ENCODE results near the gene PRKCE.
"Not testable (repeated sequence)": the region's sequence is repeated elsewhere in the genome, so short reads cannot be mapped to it uniquely, and the experiment has no call there.

PRKCE gene

DNA sequence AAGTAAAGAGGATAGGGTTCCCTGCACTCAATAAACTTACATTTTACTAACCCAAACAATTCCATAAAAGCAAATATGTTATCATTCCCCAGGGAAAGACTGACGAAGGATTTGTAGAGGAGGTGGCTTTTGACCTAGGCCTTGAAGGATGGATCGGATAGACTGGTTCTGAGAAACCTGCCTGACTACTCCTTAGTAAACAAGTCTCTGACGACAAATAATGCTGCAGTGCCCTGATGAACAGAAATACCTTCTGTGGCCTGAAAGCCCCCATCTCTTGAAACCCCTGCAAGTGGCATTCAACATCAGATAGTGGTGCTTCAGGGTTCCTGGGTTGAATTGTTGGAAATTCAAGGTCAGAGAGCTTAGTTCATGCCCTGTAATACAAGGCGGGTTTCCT, 19.2 kb downstream of the PRKCE start:
- no peak for DNase-seq

- DNase-seq = no peak
Measured at GRCh38 chr2:45672138-45672537, 20.7 kb downstream of the PRKCE start.

DNA sequence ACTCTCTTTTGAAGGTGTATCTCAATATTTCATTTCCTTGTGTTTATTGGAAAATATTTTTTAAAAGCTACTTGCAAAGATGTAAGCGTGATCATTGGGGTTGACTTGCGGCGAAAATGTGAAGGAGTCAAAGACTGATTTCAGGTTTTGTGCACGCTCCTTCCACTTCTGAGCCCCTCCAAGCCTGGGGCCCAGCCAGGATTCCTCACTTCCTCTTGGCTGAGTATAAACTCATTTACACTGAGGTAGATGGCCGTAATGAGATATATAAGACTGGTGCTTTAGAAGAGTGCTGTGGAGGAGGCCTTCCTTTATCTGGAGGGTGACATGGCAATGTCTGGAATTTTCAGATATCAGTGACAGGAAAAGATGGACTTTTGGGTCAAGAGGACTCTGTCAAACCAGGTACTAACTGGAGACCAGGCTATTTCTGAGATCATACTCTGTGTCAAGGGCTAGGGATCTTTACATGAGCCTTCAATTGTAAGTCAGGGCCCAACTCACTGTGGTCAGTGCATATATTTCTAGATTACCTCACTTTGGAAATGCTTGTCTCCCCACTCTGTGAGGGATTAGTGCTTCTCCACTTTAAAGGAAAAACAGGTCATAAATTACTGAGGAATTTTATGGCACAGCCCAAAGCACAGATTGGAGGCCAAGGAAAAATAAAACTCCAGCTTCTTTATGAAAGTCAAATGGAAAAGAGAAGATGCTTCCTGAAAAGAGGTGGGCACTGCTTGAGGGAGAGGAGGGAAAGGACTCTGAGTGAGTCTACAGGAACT, 22.8 kb downstream of the PRKCE start:
- no peak for DNase-seq

DNA sequence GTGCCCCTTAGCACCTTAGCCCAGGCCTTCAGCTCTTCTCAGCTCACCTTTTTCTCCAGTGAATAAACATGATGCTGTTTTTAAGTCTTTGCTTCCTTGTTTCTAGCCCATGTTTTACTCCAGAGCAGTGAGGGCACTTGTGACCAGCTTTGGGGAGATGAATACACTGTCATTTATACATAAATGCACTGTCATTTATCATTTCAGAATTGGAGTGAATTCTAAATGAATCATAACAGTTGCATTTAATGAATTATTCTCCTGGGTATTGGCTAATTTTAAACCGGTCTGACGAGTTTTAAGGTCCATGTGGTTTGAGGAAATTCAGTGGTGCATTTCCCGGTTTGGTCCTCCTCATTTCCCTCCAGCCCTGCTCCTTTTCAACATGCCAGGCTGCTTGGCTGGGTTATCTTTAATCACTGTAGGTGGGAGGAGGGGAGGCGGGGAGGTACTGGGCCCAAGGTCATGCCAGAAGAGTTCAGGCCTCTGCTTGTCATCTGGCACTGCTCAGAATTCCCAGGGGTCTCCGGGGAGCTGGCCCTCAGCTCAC, 23.9 kb downstream of the PRKCE start:
- no peak for DNase-seq

GRCh38 chr2:45676088-45676487, 24.6 kb downstream of the PRKCE start:
- DNase-seq = no peak

DNA sequence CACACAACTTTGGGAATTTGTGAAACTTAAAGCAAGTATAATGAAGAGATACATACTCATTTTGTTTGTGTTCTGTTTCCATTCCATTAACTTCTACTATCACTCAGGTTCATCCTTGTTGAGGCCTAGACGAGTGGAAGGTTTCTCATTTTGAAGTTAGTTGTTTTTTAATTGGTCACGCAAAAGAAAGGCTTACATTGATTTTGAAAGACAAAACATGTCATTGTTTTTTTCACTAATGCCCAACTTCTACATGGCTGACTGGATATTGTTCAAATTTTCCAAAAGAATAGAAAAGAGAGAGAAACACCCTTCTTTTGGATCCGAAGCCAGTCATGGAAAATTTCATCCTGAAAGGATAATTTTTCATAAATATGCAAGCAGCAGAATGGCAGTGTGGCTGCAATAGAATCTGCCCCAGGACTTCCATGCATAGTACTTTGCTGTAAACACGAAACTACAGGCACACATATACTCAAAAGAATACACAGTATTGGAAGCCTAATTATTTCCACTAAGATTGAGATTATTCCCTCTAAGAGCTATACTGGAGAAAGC, 27.4 kb downstream of the PRKCE start:
- no peak for DNase-seq

DNA sequence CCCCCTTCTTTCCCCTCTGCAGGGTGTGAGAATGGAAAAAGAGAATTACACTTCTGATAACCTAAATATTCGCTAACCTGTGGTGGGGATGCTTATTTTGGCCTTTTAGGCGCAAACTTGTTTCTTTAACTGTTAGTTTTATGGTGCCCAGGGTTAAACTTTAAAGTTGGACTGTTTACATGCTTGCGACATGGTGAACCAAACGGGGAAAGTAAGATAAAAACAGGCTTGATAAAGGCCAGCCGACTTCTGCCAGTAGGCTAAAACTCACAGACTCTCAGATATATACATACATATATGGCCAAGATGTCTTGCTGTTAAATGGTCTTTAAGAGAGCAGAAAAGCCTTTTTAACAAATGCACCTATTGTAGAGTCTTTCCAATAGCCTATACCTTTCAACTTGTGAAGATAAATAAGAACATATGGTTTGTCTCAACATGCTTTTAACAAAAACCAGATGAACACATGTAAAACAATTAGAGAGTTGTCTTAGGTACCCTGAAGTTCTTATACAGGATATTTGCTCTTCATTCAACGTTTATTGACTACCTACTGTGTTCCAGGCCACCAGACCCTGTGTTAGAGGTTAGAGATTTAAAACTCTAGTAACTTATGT, 29.0 kb downstream of the PRKCE start:
- DNase-seq = no peak

GRCh38 chr2:45681675-45682074, 30.2 kb downstream of the PRKCE start:
- no peak for DNase-seq

DNA sequence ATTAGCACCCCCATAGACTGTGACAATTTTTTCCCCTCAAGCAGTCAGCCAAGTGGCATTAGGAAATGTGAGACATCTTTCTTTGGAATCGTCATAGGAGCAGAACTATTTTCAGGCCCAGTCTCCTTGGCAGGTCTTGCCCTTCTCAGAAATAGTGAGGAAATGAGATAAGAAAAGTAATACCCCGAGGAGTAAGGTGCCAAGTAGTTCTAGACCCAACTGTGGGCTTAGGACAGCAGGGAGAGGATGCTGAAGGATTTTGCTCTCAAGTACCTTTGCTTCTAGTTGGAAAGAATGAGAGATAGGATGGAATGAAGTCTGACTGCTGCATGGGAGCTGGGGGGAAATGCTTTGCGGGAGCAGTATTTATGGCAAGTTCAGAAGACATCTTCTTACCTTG, 31.8 kb downstream of the PRKCE start:
- no peak for DNase-seq

- DNase-seq = no peak
Measured at GRCh38 chr2:45684756-45685155, 33.3 kb downstream of the PRKCE start.

DNA sequence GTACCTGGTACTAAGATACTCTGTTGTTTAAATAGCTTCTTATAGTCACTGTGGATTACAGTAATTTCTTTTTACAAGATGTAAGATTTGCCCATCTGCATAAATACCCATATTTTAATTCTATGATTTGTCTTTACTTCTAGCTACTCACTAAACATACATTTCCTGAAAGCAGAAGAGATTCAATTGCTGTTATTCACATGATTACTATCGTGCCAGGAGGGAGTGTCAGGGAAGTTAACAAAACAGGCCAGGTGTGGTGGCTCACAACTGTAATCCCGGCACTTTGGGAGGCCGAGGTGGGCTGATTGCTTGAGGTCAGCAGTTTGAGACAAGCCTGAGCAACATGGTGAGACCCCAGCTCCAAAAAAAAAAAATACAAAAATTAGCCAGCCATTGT, 33.8 kb downstream of the PRKCE start:
- DNase-seq = no peak

GRCh38 chr2:45687964-45688363, 36.5 kb downstream of the PRKCE start:
- DNase-seq = no peak

GRCh38 chr2:45688479-45689298, 37.2 kb downstream of the PRKCE start:
- no peak for DNase-seq

DNA sequence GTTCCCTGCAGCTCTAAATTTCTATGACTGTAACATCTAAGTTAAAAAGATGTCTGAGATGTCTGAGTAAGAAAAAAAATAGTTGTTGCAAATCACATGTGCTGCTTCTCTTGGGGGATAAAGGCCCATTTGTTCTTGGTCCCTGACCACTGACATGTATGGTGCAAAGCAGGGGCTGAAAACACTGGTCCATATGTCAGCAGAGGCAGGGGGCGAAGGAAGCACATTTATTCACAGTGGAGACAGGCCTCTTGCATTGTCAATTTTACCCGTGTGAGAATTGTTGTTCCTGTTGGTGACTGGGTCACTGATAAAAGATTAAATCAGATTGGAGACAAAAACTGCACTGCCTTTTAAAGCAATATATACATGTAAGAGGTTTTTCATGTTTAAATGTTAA, 38.8 kb downstream of the PRKCE start:
- DNase-seq = no peak

- no peak for DNase-seq
Measured at GRCh38 chr2:45691171-45691999, 39.9 kb downstream of the PRKCE start.

- DNase-seq = no peak
Measured at GRCh38 chr2:45692566-45692965, 41.1 kb downstream of the PRKCE start.

- not testable (repeated sequence) for DNase-seq
Measured at GRCh38 chr2:45695480-45696007, 44.1 kb downstream of the PRKCE start.

- DNase-seq = no peak
Measured at GRCh38 chr2:45696708-45697107, 45.2 kb downstream of the PRKCE start.

GRCh38 chr2:45697190-45697589, 45.7 kb downstream of the PRKCE start:
- no peak for DNase-seq

DNA sequence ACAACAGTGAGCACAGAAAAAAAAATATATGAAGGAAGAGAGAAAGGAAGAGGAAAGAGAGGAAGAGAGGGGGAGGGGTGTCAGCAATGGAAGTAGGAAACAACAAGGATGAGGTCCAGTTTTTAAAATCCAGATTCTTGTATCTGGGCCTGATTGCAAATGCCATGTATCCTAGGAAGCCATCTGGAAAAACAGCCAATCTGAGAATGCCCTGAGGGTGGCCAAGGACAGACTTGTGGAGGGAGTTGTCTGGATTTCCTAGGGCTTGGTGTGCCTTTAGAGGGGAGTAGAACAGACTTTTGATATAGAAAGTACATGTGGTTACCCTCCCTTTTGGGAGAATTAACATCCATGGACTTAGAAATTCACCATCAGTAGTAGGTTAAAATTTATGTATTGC, 47.1 kb downstream of the PRKCE start:
- no peak for DNase-seq

DNA sequence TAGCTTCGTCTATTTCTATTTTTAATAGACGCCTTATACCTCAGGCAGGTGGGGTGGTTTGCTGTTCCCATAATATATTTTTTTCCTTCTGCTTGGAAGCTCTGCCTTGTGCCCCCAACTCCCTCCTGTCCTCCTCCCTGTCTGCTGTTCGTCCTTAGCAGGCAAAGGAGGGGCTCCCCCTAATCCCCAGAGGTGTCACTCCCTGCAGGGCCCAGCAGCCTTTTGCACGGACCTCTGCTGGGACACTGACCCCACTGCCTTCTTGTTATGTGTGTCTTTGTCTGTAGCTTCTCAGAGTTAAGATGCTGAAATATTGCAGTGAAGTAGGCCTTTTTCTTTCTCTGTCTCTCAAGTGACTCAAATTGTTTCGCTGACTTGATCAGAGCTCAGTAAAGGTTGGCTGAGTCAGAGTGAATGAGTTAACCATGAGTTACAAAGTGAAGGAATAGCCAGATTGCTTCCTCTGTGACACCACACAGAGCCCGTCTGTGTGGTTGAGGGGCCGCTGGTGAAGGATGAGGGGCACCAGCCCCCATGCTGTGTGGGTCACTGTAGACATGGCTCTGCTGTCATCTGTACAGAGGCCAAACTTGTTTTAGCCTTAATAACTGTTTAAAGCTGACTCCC, 47.7 kb downstream of the PRKCE start:
- DNase-seq = no peak
